CMK (cell line): Measurements from ENCODE around the gene PGAP2.
"Not testable (repeated sequence)": the region's sequence is repeated elsewhere in the genome, so short reads cannot be mapped to it uniquely, and the experiment has no call there.

Source experiments
- DNase-seq: peaks from one replicate; pipeline ENCODE4 v3.0.0-alpha.2; 2010; ENCODE audit warnings: low read depth

The PGAP2 gene

DNA sequence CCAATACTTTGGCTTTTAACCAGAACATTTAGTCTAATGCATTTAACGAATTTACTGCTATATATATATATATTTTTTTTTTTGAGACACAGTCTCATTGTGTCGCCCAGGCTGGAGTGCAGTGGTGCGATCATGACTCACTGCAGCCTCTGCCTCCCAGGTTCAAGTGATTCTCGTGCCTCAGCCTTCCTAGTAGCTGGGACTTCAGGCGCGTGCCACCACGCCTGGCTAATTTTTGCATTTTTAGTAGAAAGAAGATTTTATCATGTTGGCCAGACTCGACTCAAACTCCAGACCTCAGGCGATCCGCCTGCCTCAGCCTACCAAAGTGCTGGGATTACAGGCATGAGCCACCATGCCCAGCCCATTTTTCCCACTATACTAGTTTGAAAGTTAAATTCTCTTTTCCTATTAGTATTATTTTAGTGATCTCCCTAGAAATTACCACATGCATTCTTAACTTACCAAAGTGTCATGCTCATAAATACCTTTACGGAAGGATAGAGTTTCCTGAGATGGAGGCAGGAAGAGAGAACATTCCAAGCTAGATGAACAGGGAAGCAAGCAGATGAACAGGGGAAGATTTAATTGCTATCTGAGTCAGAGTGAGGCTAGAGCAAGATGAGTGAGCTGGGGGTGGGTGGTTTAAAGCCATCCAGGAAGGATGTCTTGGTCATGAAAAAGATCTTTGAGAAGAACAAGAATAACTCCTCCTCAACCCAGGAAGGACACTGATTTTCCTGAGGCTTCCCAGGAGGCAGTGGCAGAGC lies 4.4 kb upstream of the PGAP2 start:
- no peak for DNase-seq

DNA sequence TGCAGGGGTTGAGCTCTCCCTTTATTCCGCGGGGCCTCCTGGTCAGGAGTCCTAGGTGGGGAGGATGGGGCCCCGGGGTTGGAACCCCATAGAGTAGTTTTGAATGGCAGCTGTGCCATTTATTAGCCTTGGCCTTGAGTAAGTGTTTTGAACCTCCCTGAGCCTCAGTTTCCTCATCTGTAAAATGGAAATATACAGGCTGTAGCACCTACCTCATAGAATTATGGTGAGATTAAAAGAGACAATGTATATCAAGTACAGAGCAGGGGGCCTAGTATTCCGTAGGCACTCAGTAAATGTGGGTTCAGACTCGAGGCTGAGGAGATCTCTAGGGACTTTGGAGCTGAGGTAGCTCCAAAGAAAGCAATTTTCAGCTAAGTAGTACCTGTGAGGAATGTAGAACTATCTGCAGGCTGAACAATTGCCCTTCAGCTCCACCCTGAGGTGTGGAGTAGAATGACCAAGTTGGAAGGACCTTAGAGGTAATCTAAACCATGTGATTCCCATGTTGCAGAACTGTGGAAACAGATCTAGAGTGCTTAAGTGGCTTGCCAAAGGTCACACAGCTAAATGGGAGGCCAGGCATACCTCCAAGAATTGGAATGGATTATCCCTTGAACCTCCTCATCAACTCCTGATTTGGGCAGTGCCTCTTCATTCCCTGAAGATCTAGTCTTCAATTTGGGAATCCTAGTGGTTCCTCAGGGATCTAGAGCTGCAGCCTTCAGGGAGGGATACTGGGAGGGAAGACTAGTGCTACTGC lies 682 bp downstream of the PGAP2 start:
- no peak for DNase-seq

DNA sequence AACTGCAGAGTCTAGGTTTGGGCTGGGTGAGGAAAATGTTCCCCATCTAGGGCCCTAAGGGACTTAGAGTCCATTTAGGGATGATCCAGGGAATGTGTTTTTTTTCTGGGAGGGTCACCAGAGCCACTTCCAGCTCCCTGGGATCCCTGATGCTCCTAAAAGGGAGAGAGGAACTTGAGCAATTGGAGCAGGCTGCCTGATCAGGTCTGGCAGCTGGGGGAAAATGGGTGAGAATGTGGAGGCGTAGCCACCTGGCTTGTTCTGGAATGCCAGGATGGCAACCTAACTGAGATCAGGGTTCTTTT lies 1.2 kb downstream of the PGAP2 start:
- DNase-seq = no peak

DNA sequence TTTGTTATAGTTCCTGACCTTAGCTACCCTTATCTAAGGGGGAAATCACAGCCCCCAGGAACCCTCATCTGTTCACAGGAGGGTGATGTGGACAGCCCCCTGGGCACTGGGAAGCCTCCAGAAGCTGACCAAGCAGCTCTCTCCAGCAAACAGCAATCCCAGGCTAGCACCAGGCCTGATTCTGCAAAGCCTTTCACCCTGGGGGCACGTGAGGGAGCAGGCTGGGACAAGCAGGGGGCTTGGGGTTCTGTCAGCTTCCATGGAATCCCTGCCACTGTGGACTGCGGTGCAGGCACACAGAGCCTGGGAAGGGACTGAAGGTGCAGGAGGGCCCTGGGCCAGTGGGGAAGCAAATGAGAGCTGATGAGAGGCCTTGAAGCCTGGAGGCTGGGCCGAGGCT lies 2.1 kb downstream of the PGAP2 start:
- no peak for DNase-seq

DNA sequence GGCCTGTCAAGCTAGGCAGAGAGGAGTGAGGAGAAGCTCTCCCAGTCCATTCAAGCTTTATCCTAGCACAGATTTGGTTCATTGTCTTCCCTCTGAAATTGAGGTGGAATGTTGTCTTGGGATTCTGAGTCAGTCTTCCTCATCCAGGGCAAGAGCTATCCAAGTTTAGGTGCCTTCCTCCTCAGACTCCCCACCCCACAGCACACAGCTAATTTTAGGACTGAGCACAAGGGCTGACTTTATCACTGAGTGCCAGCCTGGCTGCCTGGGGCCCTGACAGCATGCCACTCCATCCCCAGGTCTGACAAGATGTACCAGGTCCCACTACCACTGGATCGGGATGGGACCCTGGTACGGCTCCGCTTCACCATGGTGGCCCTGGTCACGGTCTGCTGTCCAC lies 2.6 kb downstream of the PGAP2 start:
- DNase-seq = no peak

DNA sequence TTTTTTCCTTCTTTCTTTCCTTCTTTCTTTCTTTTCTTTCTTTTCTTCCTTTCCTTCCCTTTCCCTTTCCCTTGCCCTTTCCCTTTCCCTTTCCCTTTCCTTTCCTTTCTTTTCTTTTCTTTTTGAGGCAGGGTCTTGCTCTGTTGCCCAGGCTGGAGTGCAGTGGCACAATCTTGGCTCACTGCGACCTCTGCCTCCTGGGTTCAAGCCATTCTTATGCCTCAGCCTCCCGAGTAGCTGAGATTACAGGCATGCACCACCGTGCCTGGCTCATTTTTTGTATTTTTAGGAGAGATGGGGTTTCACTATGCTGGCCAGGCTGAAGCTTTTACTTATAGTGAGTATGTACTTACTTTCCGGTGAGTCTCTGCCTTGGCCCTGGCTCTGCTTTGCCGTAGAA lies 6.5 kb downstream of the PGAP2 start:
- DNase-seq = not testable (repeated sequence)

DNA sequence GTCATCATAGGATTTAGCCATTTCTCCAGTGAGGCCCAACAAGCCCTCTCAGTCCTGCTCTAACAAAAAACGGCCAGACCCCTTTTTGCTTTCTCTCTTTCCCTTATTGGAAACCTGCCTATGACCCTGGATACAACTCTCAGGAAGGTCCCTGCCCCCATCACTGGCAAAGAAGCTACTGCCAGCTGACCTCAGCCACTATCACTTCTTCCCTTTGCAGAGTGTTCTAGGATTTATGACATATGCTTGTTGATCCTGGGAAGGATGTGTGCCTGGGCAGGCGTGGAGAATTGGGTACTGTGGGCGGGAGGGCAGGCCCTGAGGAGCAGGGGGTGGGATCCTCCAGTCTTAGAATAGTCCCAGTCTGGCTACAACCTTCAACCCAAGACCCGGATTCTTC lies 7.5 kb downstream of the PGAP2 start:
- no peak for DNase-seq

DNA sequence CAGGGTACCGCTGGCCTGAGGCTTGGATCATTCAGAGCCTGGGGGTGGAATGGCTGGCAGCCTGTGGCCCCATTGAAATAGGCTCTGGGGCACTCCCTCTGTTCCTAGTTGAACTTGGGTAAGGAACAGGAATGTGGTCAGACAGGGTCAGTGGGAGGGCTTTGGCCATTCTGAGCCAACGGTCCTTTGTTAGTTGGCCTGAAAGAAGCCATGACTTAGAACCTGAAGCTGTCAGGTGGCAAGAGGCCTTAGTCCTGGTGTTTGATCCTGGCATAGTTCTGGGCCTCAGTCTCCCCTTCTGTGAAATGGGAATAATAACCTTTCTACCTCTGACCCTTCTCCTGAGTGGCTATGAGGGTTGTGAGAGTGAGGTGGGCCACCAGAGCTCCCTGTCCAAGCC lies 8.3 kb downstream of the PGAP2 start:
- DNase-seq = no peak

DNA sequence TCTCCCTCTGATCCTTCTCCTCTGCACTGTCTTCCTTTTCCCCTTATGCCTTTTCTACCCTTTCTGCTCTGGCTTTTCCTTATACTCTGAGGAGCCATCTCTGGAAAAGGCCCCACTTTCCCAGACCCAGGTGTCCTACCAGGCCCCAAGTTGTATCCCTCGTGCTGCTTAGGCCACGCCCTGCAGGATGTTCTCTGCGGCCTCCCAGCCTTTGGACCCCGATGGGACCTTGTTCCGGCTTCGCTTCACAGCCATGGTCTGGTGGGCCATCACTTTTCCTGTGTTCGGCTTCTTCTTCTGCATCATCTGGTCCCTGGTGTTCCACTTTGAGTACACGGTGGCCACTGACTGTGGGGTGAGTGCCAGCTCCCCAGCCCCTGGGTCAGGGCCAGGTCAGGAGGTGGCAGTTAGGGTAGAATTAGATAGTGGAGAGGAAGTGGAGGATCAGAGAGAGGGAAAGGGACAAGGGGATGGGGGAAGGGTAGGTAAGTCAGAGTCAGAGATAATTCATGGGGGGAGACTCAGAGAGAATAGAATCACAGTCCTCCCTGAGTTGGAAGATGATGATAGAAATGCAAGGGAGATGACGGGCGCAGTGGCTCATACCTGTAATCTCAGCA lies 8.9 kb downstream of the PGAP2 start:
- no peak for DNase-seq

DNA sequence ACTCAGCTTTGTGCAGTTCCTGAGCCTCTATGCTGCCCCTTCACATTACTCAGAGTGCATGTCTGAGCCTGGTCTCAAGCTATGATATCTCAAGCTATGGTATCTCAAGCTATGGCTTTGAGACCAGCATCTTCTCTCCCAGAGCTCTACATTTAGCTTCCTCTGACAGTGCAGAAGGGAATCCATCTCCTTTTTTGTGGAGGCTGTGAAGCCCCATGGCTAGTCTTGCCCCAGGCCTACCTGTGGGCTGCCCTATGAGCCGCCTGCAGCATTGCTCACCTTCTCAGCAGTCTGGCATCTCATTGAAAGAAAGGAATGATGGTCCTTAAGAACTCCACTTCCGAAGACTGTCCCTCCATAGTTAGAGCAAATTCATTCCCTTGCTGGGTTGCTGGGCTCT lies 12.6 kb downstream of the PGAP2 start:
- DNase-seq = no peak

DNA sequence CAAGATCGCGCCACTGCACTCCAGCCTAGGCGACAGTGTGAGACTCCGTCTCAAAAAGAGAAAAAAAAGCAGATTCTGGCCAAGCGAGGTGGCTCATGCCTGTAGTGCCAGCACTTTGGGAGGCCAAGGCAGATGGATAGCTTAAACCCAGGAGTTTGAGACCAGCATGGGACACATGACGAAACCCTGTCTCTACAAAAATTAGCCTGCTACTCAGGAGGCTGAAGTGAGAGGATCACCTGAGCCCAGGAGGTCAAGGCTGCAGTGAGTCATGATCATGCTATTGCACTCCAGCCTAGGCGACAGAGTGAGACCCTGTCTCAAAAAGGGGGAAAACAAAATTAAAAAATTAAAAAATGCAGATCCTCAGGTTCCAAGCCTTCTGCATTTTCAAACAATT lies 14.0 kb downstream of the PGAP2 start:
- DNase-seq = no peak

DNA sequence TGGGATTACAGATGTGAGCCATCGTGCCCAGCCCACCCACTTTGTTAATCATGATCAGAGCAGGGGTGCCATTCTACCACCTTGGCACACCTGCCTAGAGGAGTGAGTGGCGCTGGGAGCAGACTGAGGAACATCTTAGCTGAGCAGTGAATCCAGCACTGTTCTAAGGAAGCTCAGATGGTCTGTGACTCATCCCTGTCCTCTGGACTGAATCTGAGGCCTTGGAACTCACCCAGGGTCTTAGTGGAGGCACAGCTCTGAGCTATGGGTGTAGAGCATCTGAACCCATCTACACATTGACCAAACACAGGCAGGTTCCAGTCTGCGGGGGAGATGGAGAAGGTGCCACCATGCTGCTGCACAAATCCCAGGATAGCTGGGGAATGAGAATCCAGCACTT lies 14.9 kb downstream of the PGAP2 start:
- no peak for DNase-seq

DNA sequence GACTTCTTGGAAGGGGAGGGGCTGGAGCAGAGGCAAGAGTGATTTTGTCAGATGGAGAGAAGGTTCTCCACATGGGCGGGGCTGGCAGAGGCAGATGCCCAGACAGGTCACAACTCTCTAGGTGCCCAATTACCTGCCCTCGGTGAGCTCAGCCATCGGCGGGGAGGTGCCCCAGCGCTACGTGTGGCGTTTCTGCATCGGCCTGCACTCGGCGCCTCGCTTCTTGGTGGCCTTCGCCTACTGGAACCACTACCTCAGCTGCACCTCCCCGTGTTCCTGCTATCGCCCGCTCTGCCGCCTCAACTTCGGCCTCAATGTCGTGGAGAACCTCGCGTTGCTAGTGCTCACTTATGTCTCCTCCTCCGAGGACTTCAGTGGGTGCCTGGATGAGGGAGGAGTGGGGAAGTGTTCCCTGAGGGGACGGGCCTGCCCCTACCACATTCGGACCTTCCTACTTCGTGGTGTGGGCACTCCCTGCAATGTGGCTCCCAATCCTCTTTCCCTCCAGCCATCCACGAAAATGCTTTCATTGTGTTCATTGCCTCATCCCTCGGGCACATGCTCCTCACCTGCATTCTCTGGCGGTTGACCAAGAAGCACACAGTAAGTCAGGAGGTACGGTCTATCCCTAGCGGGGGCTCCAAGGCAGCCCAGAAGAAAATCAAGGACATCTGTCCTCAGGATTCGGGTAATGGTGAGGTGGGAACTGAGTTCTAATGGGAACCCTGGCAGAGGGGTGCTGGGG lies 15.6 kb downstream of the PGAP2 start:
- DNase-seq = no peak

DNA sequence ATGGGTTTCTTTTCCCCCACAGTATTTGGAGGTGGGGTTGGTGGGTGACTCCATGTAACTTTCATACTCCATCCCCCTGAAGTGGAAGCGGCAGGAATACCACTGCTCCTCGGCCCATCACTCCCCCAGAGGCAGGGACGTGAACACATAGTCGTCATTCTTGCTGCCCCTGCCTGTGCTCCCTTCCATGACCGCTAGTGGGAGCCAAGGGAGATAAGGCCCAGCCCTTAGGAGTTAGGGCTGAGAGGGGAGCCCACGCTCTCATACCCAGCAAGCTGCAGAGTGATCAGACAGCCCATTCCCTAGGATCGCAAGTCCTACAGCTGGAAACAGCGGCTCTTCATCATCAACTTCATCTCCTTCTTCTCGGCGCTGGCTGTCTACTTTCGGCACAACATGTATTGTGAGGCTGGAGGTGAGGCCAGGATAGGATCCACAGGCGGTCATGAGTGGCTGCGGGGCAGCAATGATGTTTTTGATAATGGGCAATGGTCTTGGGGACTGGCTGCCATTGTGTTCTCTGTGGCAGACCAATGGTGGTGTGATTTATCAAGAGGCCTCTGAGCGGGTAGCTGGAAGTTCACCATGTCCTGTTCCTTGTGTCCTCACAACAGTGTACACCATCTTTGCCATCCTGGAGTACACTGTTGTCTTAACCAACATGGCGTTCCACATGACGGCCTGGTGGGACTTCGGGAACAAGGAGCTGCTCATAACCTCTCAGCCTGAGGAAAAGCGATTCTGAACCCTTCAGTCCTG lies 16.5 kb downstream of the PGAP2 start:
- no peak for DNase-seq

DNA sequence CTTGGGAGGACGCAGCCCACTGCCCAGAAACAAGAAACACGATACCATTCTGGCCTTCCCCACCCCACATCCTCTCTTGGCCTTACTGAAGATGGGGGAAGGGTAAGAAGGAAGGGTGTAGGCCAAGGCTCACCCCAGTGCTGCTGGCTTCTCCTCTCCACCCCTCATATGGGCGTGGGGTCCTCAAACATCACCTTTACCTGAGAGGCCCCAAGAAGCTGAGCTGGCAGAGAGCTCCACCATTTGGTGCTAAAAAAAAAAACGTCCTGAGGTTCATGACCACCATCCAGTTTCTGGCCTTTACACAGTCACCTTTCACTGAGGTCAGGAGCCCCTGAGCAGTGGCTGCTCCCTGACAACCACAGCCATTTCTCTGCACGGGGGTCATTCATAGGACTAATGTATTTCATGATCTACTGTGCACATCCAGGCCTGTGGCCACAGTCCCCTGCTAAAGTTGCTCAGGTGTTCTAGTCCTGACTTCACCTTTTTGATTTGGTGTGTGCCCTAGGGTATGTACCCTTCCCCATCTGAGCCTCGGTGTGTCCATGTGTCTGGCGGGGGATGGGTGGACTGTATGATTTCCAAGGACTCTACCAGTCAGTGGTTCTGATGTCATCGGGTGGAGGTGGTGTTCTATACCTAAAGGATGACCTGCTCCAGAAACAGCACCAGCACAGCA lies 17.3 kb downstream of the PGAP2 start:
- no peak for DNase-seq

DNA sequence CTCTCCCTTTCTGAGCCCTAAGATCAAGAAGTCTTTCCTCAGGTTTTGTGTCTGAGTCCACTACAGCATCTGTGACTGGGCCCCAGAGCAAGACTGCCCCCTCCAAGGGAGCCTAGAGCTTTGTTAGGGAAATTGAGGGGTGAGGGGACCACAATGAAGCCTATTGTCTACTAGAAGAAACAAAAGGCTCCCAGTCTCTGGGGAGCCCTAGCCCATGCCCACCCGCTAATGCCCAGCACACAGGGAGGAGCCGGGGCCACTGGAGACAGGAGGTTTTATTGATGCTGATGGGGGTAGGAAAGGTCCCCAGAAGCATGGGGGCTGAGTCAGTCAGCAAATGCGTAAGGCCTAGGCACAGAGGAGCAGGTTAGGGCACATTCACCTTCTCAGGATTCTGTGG lies 18.4 kb downstream of the PGAP2 start:
- no peak for DNase-seq

DNA sequence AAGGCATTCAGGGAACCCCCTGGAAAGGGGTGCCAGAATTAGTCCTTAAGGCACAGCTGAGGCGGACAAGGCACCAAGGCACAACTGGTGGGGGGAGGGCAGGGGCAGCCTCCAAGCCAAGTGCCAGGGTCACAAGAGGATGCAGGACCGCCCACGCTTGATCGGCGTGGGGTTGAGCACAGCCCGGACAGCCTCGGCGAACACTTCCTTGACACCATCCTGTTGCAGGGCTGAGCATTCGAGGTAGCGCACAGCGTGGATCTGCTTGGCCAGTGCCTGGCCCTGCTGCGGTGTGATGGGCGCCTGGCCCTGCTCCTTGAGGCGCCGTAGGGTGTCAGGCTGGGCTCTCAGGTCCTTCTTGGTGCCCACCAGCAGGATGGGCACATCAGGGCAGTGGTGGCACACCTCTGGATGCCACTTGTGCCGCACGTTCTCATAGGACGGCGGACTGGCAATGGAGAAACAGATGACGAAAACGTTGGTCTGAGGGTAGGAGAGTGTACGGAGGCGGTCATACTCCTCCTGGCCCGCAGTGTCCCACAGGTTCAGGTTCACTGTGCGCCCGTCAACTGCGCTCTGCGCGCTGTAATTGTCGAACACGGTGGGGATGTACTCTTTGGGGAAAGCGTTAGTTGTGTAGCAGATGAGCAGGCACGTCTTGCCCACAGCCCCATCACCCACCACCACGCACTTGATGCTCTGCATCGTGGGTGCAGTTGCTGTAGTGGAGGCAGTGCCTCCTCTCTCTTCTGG lies 19.2 kb downstream of the PGAP2 start:
- DNase-seq = no peak

DNA sequence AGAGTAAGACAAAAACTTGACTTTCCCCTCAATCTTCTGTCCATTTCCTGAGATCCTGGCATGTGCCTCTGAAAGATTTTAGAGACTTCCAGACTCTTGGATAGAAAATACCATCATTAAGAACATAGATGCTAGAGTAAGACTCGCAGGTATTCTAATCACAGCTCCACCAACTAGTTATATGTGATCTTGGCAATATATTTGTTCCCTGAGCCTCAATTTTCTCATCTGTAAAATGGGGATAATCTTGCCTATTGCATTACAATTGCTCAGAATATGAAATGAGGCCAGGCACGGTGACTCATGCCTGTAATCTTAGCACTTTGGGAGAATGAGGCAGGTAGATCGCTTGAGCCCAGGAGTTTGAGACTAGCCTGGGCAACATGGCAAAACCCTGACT lies 21.7 kb downstream of the PGAP2 start:
- DNase-seq = no peak

DNA sequence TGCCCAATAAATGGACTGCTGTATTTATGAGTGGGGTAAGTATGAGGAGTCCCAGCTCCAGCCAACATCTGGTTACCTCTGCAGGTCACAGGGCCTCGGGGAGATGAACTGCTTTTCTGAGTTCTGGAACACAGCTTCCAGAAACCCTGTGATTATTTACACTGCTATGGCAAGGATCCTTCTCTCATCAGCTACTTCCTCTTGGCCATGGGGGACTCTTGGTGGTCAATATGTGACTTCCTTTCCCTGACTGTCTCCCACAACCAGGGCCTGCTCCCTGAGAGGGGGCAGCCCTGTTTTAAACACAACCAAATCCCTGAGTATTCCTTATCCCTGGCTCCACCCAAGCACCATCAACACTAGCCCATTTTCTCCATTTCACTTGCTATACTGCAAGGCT lies 22.4 kb downstream of the PGAP2 start:
- DNase-seq = no peak

DNA sequence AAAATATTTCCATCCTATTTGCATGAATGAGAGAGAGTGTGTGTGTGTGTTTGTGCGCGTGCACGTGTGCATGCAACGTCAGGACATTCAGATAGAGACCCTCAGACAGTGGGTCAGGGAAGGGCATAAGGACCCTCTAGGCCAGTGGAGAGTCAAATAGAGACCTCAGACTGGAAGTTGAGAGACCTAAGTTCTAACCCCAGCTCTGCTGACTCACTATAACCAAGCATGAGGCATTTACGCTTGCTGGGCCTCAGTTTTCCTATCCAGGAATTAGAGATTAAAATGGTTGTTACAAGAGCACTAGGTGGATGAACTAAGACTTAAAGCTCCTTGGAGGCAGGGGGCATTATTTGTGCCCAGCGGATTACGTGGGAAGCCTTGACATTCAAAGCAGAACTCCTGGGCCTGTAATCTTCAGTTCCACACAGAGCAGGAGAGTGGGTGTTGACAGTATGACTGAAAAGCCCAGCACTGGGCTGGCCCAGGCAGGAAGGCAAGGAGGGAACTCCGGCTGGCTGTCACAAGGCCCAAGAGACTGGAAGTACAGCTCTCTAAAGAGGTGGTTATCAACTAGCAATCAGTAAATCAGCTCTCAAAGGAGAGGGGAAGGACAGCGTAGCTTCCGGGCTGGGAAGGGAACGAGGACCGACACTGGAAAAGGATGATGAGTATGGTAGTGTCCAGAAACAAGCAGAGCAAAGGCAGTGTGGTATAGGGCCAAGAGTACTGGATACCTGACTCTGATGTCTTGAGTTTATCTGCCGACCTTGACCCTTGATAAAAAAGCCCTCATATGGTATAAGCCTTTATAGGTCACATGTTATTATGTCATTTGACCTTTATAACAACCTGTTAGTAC lies 23.2 kb downstream of the PGAP2 start:
- no peak for DNase-seq
